ENCODE measurements around the gene UBE2J2. TPM values are rescaled to one million over a fixed set of nuclear protein-coding genes. Genes with fewer than 3 reads are reported as not detected.

UBE2J2 gene
- total and polyA plus RNA-seq, 2 of the 13 experiments (the other 11 are each of a cell fraction or from before 2014, with no cell fraction given), result 25.4 to 29.4 TPM

- no peak for TF ChIP-seq ZNF335 (CRISPR knock-in tag; IDR thresholded peaks at IDR 0.05)
- TF ChIP-seq, protein P1, sequence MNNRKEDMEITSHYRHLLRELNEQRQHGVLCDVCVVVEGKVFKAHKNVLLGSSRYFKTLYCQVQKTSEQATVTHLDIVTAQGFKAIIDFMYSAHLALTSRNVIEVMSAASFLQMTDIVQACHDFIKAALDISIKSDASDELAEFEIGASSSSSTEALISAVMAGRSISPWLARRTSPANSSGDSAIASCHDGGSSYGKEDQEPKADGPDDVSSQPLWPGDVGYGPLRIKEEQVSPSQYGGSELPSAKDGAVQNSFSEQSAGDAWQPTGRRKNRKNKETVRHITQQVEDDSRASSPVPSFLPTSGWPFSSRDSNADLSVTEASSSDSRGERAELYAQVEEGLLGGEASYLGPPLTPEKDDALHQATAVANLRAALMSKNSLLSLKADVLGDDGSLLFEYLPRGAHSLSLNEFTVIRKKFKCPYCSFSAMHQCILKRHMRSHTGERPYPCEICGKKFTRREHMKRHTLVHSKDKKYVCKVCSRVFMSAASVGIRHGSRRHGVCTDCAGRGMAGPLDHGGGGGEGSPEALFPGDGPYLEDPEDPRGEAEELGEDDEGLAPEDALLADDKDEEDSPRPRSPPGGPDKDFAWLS (CRISPR knock-in tag; IDR thresholded peaks at IDR 0.05; ENCODE audit: borderline replicate concordance), result no peak
- TF ChIP-seq SRY (CRISPR knock-in tag; IDR thresholded peaks at IDR 0.05), result peak; percentile 65; the same call in 1 of the 2 replicates
- no peak for TF ChIP-seq ZNF780A (CRISPR knock-in tag; IDR thresholded peaks at IDR 0.05)
- no peak for TF ChIP-seq RNF2 (conservative IDR thresholded peaks at IDR 0.05; ENCODE audit: low read depth)
- TF ChIP-seq EHMT2 (IDR thresholded peaks at IDR 0.05; ENCODE audit: borderline replicate concordance, low read depth, low read length), result no peak
- peak; percentile 36; the same call in 1 of the 2 replicates for TF ChIP-seq MYPOP (CRISPR knock-in tag; IDR thresholded peaks at IDR 0.05)
- TF ChIP-seq TFAP4 (IDR thresholded peaks at IDR 0.05; ENCODE audit: borderline replicate concordance, low read depth), result peak; percentile 68; the same call in 1 of the 2 replicates
- no peak for TF ChIP-seq EED (CRISPR knock-in tag; IDR thresholded peaks at IDR 0.05)
- no peak for TF ChIP-seq ZNF468 (CRISPR knock-in tag; IDR thresholded peaks at IDR 0.05)
- TF ChIP-seq ZFP37 (CRISPR knock-in tag; IDR thresholded peaks at IDR 0.05; ENCODE audit: borderline replicate concordance), result no peak
- no peak for TF ChIP-seq RORA (CRISPR knock-in tag; IDR thresholded peaks at IDR 0.05)
- TF ChIP-seq ZBTB26 (CRISPR knock-in tag; IDR thresholded peaks at IDR 0.05; ENCODE audit: borderline replicate concordance), result no peak
- TF ChIP-seq, protein P2, sequence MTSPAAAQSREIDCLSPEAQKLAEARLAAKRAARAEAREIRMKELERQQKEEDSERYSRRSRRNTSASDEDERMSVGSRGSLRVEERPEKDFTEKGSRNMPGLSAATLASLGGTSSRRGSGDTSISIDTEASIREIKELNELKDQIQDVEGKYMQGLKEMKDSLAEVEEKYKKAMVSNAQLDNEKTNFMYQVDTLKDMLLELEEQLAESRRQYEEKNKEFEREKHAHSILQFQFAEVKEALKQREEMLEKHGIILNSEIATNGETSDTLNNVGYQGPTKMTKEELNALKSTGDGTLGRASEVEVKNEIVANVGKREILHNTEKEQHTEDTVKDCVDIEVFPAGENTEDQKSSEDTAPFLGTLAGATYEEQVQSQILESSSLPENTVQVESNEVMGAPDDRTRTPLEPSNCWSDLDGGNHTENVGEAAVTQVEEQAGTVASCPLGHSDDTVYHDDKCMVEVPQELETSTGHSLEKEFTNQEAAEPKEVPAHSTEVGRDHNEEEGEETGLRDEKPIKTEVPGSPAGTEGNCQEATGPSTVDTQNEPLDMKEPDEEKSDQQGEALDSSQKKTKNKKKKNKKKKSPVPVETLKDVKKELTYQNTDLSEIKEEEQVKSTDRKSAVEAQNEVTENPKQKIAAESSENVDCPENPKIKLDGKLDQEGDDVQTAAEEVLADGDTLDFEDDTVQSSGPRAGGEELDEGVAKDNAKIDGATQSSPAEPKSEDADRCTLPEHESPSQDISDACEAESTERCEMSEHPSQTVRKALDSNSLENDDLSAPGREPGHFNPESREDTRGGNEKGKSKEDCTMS (CRISPR knock-in tag; conservative IDR thresholded peaks at IDR 0.05), result no peak
- no peak for TF ChIP-seq TCF7L2 (IDR thresholded peaks at IDR 0.05; ENCODE audit: low read depth, low read length)
- no peak for TF ChIP-seq MTF1 (CRISPR knock-in tag; IDR thresholded peaks at IDR 0.05)
- TF ChIP-seq ZSCAN12 (CRISPR knock-in tag; IDR thresholded peaks at IDR 0.05), result no peak
- TF ChIP-seq, protein P3, sequence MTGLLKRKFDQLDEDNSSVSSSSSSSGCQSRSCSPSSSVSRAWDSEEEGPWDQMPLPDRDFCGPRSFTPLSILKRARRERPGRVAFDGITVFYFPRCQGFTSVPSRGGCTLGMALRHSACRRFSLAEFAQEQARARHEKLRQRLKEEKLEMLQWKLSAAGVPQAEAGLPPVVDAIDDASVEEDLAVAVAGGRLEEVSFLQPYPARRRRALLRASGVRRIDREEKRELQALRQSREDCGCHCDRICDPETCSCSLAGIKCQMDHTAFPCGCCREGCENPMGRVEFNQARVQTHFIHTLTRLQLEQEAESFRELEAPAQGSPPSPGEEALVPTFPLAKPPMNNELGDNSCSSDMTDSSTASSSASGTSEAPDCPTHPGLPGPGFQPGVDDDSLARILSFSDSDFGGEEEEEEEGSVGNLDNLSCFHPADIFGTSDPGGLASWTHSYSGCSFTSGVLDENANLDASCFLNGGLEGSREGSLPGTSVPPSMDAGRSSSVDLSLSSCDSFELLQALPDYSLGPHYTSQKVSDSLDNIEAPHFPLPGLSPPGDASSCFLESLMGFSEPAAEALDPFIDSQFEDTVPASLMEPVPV (CRISPR knock-in tag; IDR thresholded peaks at IDR 0.05), result no peak
- no peak for TF ChIP-seq ZNF547 (CRISPR knock-in tag; IDR thresholded peaks at IDR 0.05)
- no peak for TF ChIP-seq MAFG (CRISPR knock-in tag; IDR thresholded peaks at IDR 0.05)
- TF ChIP-seq RFX1 (IDR thresholded peaks at IDR 0.05), result no peak
- no peak for TF ChIP-seq KMT2A (CRISPR knock-in tag; IDR thresholded peaks at IDR 0.05)
These were observed 33.9 kb downstream of the UBE2J2 start (continued) for GRCh38 chr1:1239614-1240347.

All from HepG2 (cell line).